BE2C (cell line): ENCODE measurements around the gene MSI1.

Source experiments
- DNase-seq: peaks from one replicate; pipeline ENCODE4 v3.0.0-alpha.2; 2020
- H3K27me3 ChIP-seq: fragments of 250-450 bp; sonication (Bioruptor Pico); 2 replicates; pipeline ENCODE4 v1.5.1; 2020; ENCODE audit warnings: mild to moderate bottlenecking
- H3K36me3 ChIP-seq: fragments of 250-450 bp; sonication (Bioruptor Pico); 2 replicates; pipeline ENCODE4 v1.5.1; 2020; ENCODE audit warnings: mild to moderate bottlenecking
- H3K4me1 ChIP-seq: fragments of 250-450 bp; sonication (Bioruptor Pico); 2 replicates; pipeline ENCODE4 v1.5.1; 2020
- H3K4me3 ChIP-seq: 2 replicates; pipeline ENCODE4 v1.5.1; 2011; ENCODE audit warnings: low read depth, low read length
- H3K9me3 ChIP-seq: fragments of 250-450 bp; sonication (Bioruptor Pico); 2 replicates; pipeline ENCODE4 v1.5.1; 2020
- CTCF ChIP-seq: IDR thresholded peaks from 2 replicates; pipeline ENCODE4 v1.5.1; 2012; ENCODE audit warnings: mild to moderate bottlenecking, low read depth, low read length

Gene MSI1

DNA sequence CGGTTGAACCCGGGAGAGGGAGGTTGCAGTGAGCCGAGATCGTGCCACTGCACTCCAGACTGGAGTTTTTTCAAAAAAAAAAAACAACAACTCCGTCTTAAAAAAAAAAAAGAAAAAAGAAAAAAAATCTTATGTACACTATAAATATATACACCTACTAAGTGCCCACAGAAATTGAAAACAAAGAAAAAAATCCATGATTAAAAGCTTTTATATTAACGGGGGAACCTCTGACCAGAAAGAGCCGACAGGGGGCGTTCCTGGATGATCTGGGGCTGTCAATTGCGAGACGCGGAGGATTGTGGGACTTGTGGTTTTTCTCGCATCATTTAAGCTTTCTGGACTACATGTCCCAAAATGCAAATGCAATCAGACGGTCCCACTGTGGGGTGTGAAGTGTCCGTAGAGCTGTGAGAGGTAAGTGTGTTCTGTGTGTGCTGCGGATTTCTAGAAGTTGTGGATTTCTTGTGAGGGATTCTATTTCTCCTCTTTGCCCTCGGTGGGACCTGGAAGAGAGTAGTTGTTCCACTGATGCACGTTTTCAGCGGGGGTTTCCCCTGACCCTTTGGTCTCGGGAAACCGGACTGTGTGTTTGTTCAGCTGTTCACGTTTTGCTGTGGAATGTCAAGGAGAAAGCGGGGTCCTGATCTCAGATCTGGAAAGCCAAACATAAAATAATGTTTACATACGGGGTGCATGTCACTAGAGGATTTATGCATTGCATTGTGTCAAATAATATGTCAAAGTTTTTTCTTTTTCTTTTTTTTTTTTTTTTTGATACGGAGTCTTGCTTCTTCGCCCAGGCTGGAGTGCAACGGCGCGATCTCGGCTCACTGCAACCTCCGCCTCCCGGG lies 66.8 kb downstream of the MSI1 start, which contains the start of gene SIRT4:
SIRT4 (plus strand) TSS at position 360 of the 854 bp plus-strand sequence. CDS start 1,241 bp downstream, outside the sequence.
- DNase-seq: peak; percentile 92
- Histone ChIP-seq H3K27me3 (no peaks in the 10 kb centered on the region), H3K4me3 (peak within 1 kb of the TSS; percentile 77), H3K4me1 (no peaks in the 10 kb centered on the region), H3K36me3 (peaks cover 3% of the 10 kb centered on the region; the same call in 1 of the 2 replicates), H3K9me3 (no peaks in the 10 kb centered on the region)
- peak; percentile 92 for TF ChIP-seq CTCF

DNA sequence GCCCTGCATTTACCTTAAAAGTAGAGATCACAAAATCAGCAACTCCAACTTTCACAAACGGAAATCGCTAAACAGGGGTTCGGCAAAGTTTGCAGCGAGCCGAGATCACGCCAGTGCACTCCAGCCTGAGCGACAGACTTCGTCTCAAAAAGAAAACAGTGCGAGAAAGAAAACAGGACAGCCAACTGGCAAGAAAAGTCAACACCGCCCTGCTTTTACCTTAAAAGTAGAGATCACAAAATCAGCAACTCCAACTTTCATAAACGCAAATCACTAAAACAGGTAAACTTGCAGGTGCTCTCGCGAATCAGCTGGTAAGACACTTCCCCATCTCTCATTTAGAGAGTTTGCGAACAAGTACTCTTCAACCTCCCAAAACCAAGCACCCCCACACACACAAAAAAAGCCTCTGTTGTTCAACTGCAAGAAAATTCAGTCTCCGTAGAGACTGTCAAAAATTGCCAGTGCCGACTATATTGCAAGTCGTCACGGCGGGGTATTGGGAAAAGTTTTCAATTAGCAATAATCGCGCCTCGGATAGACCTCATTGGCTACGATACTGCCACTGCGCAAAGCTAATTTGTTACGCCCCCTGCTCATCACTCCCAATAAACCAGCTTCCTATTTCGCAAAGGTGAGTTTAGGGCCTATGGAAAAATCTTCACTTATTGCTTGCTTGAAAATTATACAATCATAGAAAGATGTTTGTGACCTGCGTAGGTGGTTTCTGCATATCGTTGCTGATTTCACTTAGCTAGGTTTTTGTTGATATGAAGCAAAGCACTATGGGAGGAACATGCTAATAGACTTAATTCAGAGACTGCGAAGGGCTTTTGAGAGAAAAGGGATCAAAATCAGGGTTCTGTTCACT lies 76.1 kb downstream of the MSI1 start, which contains the start of gene RNU4-1:
RNU4-1 (minus strand) TSS at position 577 of the 871 bp plus-strand sequence.
- H3K4me1 ChIP-seq: no peaks in the 10 kb centered on the region; the same call in 1 of the 2 replicates
- peak within 1 kb of the TSS; percentile 60 for H3K4me3 ChIP-seq
- no peaks in the 10 kb centered on the region for H3K9me3 ChIP-seq
- no peaks in the 10 kb centered on the region for H3K36me3 ChIP-seq
- peak; percentile 87 for DNase-seq
- TF ChIP-seq CTCF: no peak
- no peaks in the 10 kb centered on the region for H3K27me3 ChIP-seq

DNA sequence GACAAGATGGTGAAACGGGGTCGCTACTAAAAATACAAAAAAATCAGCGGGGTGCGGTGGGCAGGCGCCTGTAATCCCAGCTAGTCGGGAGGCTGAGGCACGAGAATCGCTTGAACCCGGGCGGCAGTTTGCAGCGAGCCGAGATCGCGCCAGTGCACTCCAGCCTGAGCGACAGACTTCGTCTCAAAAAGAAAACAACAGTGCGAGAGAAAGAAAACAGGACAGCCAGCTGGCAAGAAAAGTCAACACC lies 76.6 kb downstream of the MSI1 start:
- no peaks in the 10 kb centered on the region for H3K9me3 ChIP-seq

More for the DNA sequence above, 76.6 kb downstream of the MSI1 start:
- TF ChIP-seq CTCF: no peak
- no peak for DNase-seq
- Histone ChIP-seq H3K4me1 (no peaks in the 10 kb centered on the region; the same call in 1 of the 2 replicates), H3K27me3 (no peaks in the 10 kb centered on the region), H3K4me3 (peak overlapping the region; percentile 60), H3K36me3 (no peaks in the 10 kb centered on the region)
